ENCODE measurements around the gene PARD3. TPM values are rescaled to one million over a fixed set of nuclear protein-coding genes. Genes with fewer than 3 reads are reported as not detected.
"Not testable (repeated sequence)": the region's sequence is repeated elsewhere in the genome, so short reads cannot be mapped to it uniquely, and the experiment has no call there.

Gene PARD3
- polyA plus RNA-seq, 3 donors = 79.3 to 88.4 (median 87.3) TPM

GRCh38 chr10:34081347-34081743, 733.8 kb downstream of the PARD3 start:
- DNase-seq (ENCODE audit: low read depth in 3 of 3, low spot score in 2 of 3) = no peak

- DNase-seq (ENCODE audit: low read depth in 3 of 3, low spot score in 2 of 3) = no peak
These were observed 734.4 kb downstream of the PARD3 start for GRCh38 chr10:34080485-34081346.

GRCh38 chr10:34079702-34080484, 735.2 kb downstream of the PARD3 start:
- no peak for DNase-seq (ENCODE audit: low read depth in 3 of 3, low spot score in 2 of 3)

GRCh38 chr10:34078745-34079470, 736.2 kb downstream of the PARD3 start:
- DNase-seq (ENCODE audit: low read depth in 3 of 3, low spot score in 2 of 3) = no peak

- DNase-seq (ENCODE audit: low read depth in 3 of 3, low spot score in 2 of 3) = no peak
These were observed 736.9 kb downstream of the PARD3 start for GRCh38 chr10:34078017-34078744.

GRCh38 chr10:34076443-34076842, 738.7 kb downstream of the PARD3 start:
- no peak for DNase-seq (ENCODE audit: low read depth in 3 of 3, low spot score in 2 of 3)

- DNase-seq (ENCODE audit: low read depth in 3 of 3, low spot score in 2 of 3) = no peak
These were observed 739.7 kb downstream of the PARD3 start for GRCh38 chr10:34075254-34075926.

GRCh38 chr10:34074051-34074450, 741.0 kb downstream of the PARD3 start:
- DNase-seq (ENCODE audit: low read depth in 3 of 3, low spot score in 2 of 3) = no peak

- not testable (repeated sequence) for DNase-seq (ENCODE audit: low read depth in 3 of 3, low spot score in 2 of 3)
These were observed 747.4 kb downstream of the PARD3 start for GRCh38 chr10:34067741-34068140.

- DNase-seq (ENCODE audit: low read depth in 3 of 3, low spot score in 2 of 3) = no peak
These were observed 751.5 kb downstream of the PARD3 start for GRCh38 chr10:34063592-34063991.

- DNase-seq (ENCODE audit: low read depth in 3 of 3, low spot score in 2 of 3) = no peak
These were observed 753.3 kb downstream of the PARD3 start for GRCh38 chr10:34061841-34062240.

Measured in right renal cortex interstitium (tissue), 3 donors.